OCI-LY3 (cell line): ENCODE data around the gene SEC24D.

Source experiments
- H2AFZ ChIP-seq: fragments of 200-600, 300-600 bp; shearing (Covaris generic); 2 replicates; pipeline ENCODE4 v1.6.0; 2014; ENCODE audit warnings: antibody characterized with exemption, low read depth, low read length
- H3K27ac ChIP-seq: fragments of 200-600, 300-600 bp; sonication (generic); 2 replicates; pipeline ENCODE4 v1.5.1; 2014; ENCODE audit warnings: mild to moderate bottlenecking, low read length, moderate library complexity, mixed read lengths
- H3K27me3 ChIP-seq: fragments of 200-600, 300-600 bp; sonication (generic); 2 replicates; pipeline ENCODE4 v1.6.1; 2014; ENCODE audit warnings: low read depth, low read length, mixed read lengths
- H3K36me3 ChIP-seq: fragments of 200-600, 300-600 bp; sonication (generic); replicated peaks from 2 replicates; pipeline ENCODE3; 2014; ENCODE audit warnings: low read depth, low read length, mixed read lengths
- H3K4me1 ChIP-seq: fragments of 300-600, 200-600 bp; sonication (generic); 2 replicates; pipeline ENCODE4 v1.6.1; 2014; ENCODE audit warnings: low read length, mixed read lengths
- H3K4me2 ChIP-seq: fragments of 200-600, 300-600 bp; sonication (generic); 2 replicates; pipeline ENCODE4 v1.6.1; 2014; ENCODE audit warnings: low read length, mixed read lengths
- H3K4me3 ChIP-seq: fragments of 300-600, 200-600 bp; sonication (generic); 2 replicates; pipeline ENCODE4 v1.5.1; 2014; ENCODE audit warnings: antibody characterized with exemption, mild to moderate bottlenecking, low read length, moderate library complexity
- H3K79me2 ChIP-seq: fragments of 300-600, 200-600 bp; shearing (Covaris generic); 2 replicates; pipeline ENCODE4 v1.6.1; 2014; ENCODE audit warnings: mild to moderate bottlenecking, low read length, mixed read lengths
- H3K9ac ChIP-seq: fragments of 300-600, 200-600 bp; shearing (Covaris generic); 2 replicates; pipeline ENCODE4 v1.6.0; 2014; ENCODE audit warnings: mild to moderate bottlenecking, low read length, moderate library complexity
- H3K9me3 ChIP-seq: fragments of 200-600, 300-600 bp; shearing (Covaris generic); 2 replicates; pipeline ENCODE4 v1.6.1; 2014; ENCODE audit warnings: low read length, mixed read lengths; ENCODE audit not compliant: insufficient read depth
- H4K20me1 ChIP-seq: fragments of 200-600, 300-600 bp; sonication (generic); 2 replicates; pipeline ENCODE4 v1.6.1; 2016; ENCODE audit warnings: low read length, mixed read lengths; ENCODE audit not compliant: insufficient read depth
- EZH2phosphoT487 ChIP-seq: fragments of 200-600 bp; shearing (Covaris generic); IDR thresholded peaks from 2 replicates; pipeline ENCODE4 v1.6.1; 2018; ENCODE audit warnings: antibody characterized with exemption, mixed run types, low read depth
- TF ChIP-seq, protein P1 (sequence below): fragments of 200-600, 300-600 bp; sonication (generic); IDR thresholded peaks from 2 replicates; pipeline ENCODE4 v1.5.1; 2014; ENCODE audit warnings: antibody characterized with exemption, low read length, low read depth

SEC24D gene

DNA sequence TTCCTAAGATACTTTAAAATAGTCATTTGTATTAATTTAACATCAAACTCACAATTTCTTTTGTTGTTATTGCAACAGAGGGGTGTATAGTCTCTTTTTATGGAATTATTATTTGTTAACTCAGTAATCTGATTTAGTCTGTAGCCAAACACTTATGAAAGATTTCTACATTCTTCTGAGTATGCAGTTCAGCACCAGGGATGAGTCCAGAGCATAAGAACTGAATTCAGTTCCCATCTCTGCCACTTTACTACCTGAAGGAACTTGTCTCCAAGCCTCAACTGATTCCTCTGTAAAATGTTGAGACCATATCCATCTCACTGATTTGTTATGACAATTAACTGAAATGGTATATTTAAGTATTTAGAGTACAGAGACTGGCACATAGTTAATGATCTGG is 105.2 kb downstream of the SEC24D start:
- H2AFZ ChIP-seq, result no peak overlapping the region
- H3K79me2 ChIP-seq, result no peaks in the 10 kb centered on the region
- H3K9me3 ChIP-seq, result no peaks in the 10 kb centered on the region
- H4K20me1 ChIP-seq, result no peaks in the 10 kb centered on the region
- TF ChIP-seq EZH2phosphoT487, result no peak
- TF ChIP-seq, protein P1, sequence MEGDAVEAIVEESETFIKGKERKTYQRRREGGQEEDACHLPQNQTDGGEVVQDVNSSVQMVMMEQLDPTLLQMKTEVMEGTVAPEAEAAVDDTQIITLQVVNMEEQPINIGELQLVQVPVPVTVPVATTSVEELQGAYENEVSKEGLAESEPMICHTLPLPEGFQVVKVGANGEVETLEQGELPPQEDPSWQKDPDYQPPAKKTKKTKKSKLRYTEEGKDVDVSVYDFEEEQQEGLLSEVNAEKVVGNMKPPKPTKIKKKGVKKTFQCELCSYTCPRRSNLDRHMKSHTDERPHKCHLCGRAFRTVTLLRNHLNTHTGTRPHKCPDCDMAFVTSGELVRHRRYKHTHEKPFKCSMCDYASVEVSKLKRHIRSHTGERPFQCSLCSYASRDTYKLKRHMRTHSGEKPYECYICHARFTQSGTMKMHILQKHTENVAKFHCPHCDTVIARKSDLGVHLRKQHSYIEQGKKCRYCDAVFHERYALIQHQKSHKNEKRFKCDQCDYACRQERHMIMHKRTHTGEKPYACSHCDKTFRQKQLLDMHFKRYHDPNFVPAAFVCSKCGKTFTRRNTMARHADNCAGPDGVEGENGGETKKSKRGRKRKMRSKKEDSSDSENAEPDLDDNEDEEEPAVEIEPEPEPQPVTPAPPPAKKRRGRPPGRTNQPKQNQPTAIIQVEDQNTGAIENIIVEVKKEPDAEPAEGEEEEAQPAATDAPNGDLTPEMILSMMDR, result no peak
- no peak overlapping the region for H3K4me2 ChIP-seq
- no peak overlapping the region for H3K27ac ChIP-seq
- no peak overlapping the region for H3K9ac ChIP-seq
- peaks cover 66% of the 10 kb centered on the region for H3K36me3 ChIP-seq
- H3K4me3 ChIP-seq, result no peak overlapping the region
- no peaks in the 10 kb centered on the region for H3K4me1 ChIP-seq
- H3K27me3 ChIP-seq, result no peaks in the 10 kb centered on the region

DNA sequence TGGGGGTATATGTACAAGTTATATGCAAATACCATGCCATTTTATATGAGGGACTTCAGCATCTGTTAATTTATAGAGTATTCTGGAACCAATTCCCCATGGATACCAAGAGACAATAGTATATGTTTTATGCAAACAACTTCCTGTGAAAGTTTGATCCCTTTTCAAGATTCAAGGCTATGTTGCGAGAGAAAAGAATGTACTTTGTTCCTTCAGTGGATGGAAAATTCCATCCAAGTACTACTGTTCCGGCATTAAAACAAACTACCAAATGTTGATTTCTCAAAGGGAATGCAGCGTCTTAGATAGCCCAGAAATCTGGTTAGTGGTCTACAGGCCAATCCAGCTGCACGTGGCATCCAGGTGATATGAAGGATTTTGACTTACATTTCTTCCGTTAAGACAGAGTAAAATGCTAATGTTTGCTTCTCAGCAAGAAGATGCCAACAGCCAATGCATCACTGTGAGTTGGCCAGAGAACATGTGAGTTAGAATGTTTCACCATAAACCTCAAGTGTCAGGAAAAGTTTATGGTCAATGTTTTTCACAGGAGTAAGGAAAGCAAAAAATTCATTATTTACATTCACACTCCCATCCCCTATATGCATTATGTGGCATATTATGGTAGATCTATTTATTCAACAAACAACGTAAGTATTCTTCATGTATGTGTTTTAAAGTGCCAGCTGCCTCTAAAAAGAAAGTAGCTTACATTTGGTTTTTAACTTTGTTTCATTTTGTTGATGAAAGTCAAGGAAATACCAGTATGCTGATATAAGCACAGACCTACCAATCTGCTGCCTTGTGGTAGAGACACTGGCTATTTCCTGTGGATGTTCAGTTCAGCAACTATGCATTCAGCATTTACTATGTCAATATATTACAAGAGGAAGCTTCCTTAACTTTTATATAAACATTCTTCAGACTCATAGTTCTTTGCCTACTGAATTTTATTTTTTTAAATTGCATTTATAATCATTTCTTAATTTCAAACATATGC is 106.3 kb downstream of the SEC24D start:
- H3K9ac ChIP-seq, result no peak overlapping the region
- TF ChIP-seq, protein P1, result no peak
- no peak for TF ChIP-seq EZH2phosphoT487
- no peak overlapping the region for H3K4me3 ChIP-seq
- no peaks in the 10 kb centered on the region for H3K9me3 ChIP-seq
- no peak overlapping the region for H3K27ac ChIP-seq
- no peaks in the 10 kb centered on the region for H3K79me2 ChIP-seq
- H3K27me3 ChIP-seq, result no peaks in the 10 kb centered on the region
- H3K4me1 ChIP-seq, result no peaks in the 10 kb centered on the region
- no peaks in the 10 kb centered on the region for H4K20me1 ChIP-seq
- H3K36me3 ChIP-seq, result peaks cover 67% of the 10 kb centered on the region
- no peak overlapping the region for H2AFZ ChIP-seq
- H3K4me2 ChIP-seq, result no peak overlapping the region

DNA sequence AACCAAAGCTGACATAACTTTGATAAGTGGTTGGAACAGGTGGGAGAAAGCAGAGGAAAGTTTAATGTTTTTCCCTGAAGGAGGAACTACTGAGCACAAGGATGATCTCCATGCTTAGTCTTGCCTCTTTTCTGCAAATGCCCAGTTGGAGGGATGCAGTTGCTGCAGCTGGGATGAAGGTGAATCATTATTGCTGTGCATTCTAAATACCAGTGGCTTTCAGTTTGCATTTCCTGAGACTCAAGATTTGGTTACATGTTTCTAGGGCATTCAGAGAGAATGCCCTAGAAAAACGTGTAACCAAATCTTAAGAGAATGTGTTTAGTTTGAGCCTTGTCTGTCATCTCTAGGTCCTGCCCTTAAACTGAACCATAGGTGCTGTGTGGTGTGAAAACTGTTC is 108.6 kb downstream of the SEC24D start:
- Histone ChIP-seq H3K27ac (no peak overlapping the region), H3K4me1 (no peaks in the 10 kb centered on the region), H3K9ac (no peak overlapping the region), H3K27me3 (no peaks in the 10 kb centered on the region), H3K4me3 (no peak overlapping the region), H3K9me3 (no peaks in the 10 kb centered on the region), H3K36me3 (peaks cover 66% of the 10 kb centered on the region), H3K79me2 (no peaks in the 10 kb centered on the region), H2AFZ (no peak overlapping the region), H4K20me1 (no peaks in the 10 kb centered on the region), H3K4me2 (no peak overlapping the region)
- TF ChIP-seq EZH2phosphoT487, result no peak

DNA sequence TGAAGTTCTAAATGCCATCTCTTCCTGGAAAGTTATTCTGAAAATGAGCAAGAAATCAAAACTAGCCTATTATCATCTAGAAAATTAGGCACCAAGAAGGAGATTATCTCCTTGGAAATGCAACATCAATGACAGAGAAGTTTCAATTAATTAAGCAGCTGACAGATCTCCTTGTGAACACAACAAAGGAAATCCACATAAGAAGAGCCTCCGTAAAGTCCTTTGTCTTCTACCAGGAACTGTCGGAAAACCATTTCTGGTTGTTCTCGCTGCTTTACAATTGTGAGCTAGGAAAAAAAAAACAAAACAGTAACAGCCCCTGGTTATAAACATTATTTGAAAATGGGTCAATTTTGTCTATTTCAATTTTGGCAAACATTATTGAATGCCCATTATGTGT is 112.6 kb downstream of the SEC24D start:
- TF ChIP-seq EZH2phosphoT487, result no peak
- TF ChIP-seq, protein P1, result no peak
- Histone ChIP-seq H3K27me3 (no peaks in the 10 kb centered on the region), H3K27ac (no peak overlapping the region), H3K4me1 (no peaks in the 10 kb centered on the region), H4K20me1 (no peaks in the 10 kb centered on the region), H3K79me2 (no peaks in the 10 kb centered on the region), H3K9me3 (no peaks in the 10 kb centered on the region), H3K36me3 (peaks cover 44% of the 10 kb centered on the region), H3K4me3 (no peak overlapping the region), H2AFZ (no peak overlapping the region), H3K4me2 (no peak overlapping the region), H3K9ac (no peak overlapping the region)
